ENCODE results near the gene GDPD1. TPM values are rescaled to one million over a fixed set of nuclear protein-coding genes. Genes with fewer than 3 reads are reported as not detected.
"Not testable (repeated sequence)": the region's sequence is repeated elsewhere in the genome, so short reads cannot be mapped to it uniquely, and the experiment has no call there.

The GDPD1 gene
- total and polyA plus RNA-seq, 2 donors: 1.2 to 3.4 TPM

GRCh38 chr17:59311051-59311468, 90.7 kb downstream of the GDPD1 start:
- Histone ChIP-seq H3K27ac (ENCODE audit: low read depth) (no peak overlapping the region), H3K4me1 (ENCODE audit: insufficient read depth) (no peaks in the 10 kb centered on the region), H3K4me3 (ENCODE audit: low read depth, low read length) (no peak overlapping the region), H3K36me3 (ENCODE audit: insufficient read depth) (no peaks in the 10 kb centered on the region)
- WGBS: 2% methylated on average over 5 of the region's 5 CpGs
- no peak for DNase-seq (ENCODE audit: extremely low spot score)

DNA sequence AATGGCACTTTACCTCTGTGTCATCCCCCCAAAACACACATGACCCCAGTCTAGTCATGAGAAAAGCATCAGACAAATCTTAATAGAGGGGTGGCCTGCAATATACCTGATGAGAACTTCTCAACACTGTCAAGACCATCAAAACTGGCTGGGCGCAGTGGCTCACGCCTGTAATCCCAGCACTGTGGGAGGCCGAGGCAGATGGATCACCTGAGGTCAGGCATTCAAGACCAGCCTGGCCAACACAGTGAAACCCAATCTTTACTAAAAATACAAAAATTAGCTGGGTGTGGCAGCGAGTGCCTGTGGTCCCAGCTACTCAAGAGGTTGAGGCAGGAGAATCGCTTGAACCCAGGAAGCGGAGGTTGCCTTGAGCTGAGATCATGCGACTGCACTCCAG, 91.2 kb downstream of the GDPD1 start:
- not testable (repeated sequence) for DNase-seq (ENCODE audit: extremely low spot score); H3K27ac ChIP-seq (ENCODE audit: low read depth)
- 91% methylated on average over 7 of the region's 7 CpGs for WGBS

DNA sequence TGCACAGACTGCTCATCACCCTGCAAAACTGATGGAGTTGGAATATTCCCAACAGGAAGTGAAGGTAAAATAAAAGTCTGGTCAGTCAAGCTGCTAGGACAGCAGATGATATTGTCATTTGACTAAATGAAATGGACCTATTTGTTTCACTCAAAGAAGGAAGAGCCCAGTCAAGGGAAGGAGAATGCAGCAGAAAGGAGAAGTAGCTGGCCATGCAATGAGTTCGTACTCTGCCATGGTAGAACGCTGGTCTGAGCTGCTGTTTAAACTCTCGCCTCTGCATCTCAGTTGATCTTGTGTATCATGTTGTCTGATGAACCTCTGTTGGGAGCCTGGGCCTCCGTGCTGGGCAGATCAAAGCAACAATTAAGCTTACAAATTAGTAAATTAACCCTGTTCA, 95.6 kb downstream of the GDPD1 start:
- DNase-seq (ENCODE audit: extremely low spot score): no peak
- 70% methylated on average over 4 of the region's 4 CpGs for WGBS
- no peak overlapping the region for H3K4me3 ChIP-seq (ENCODE audit: low read depth, low read length)
- no peak overlapping the region for H3K27ac ChIP-seq (ENCODE audit: low read depth)
- no peaks in the 10 kb centered on the region for H3K4me1 ChIP-seq (ENCODE audit: insufficient read depth)
- H3K36me3 ChIP-seq (ENCODE audit: insufficient read depth): no peaks in the 10 kb centered on the region

More for the DNA sequence above, 91.2 kb downstream of the GDPD1 start:
- not testable (repeated sequence) for H3K36me3 ChIP-seq (ENCODE audit: insufficient read depth); H3K4me3 ChIP-seq (ENCODE audit: low read depth, low read length); H3K4me1 ChIP-seq (ENCODE audit: insufficient read depth)

Small RNA genes lying within 50 kb of the gene (small RNA-seq; reads per million reads assigned to genes)
- not detected for gene RF00019
- gene SNRPGP17: not detected

Other genes with a start within 250 kb of the GDPD1 start
- gene TRIM37, start 113.6 kb upstream of the GDPD1 start, total RNA-seq: 42.2 TPM
- gene TRIM37, start 113.6 kb upstream of the GDPD1 start, polyA plus RNA-seq: 16.5 TPM
- gene SKA2, start 65.3 kb upstream of the GDPD1 start, total RNA-seq: 76.9 TPM
- 26.9 TPM for gene SKA2, start 65.3 kb upstream of the GDPD1 start, polyA plus RNA-seq
- 7.9 TPM for gene PRR11, start 64.8 kb upstream of the GDPD1 start, total RNA-seq
- 0.86 TPM for gene PRR11, start 64.8 kb upstream of the GDPD1 start, polyA plus RNA-seq
- gene SMG8, start 10.5 kb upstream of the GDPD1 start, total RNA-seq: 17.8 TPM
- gene SMG8, start 10.5 kb upstream of the GDPD1 start, polyA plus RNA-seq: 9.6 TPM
- gene YPEL2, start 111.1 kb downstream of the GDPD1 start, total RNA-seq: 28.4 TPM
- gene YPEL2, start 111.1 kb downstream of the GDPD1 start, polyA plus RNA-seq: 16.0 TPM

All from urinary bladder (tissue), 4 donors.